Skeletal muscle tissue (tissue), 4 donors: ENCODE results near the gene TESK2. TPM values are rescaled to one million over a fixed set of nuclear protein-coding genes. Genes with fewer than 3 reads are reported as not detected.

Source experiments
- H3K27ac ChIP-seq: one replicate; pipeline ENCODE4 v1.7.0; 2013; ENCODE audit warnings: mild to moderate bottlenecking, low read depth, low read length, inconsistent platforms
- H3K27me3 ChIP-seq, 3 donors: one replicate each; pipeline ENCODE4 v1.7.0; 2013; ENCODE audit warnings: low read length in 3 of 3; ENCODE audit not compliant: control insufficient read depth in 3 of 3, insufficient read depth in 3 of 3
- H3K36me3 ChIP-seq, 3 donors: one replicate each; pipeline ENCODE4 v1.7.0; 2013; ENCODE audit warnings: low read length in 3 of 3; ENCODE audit not compliant: control insufficient read depth in 3 of 3, insufficient read depth in 3 of 3
- H3K4me1 ChIP-seq, 3 donors: one replicate each; pipeline ENCODE4 v1.7.0; 2013; ENCODE audit warnings: low read length in 3 of 3, mild to moderate bottlenecking in 3 of 3; ENCODE audit not compliant: control insufficient read depth in 3 of 3, insufficient read depth in 3 of 3
- H3K4me3 ChIP-seq, 3 donors: one replicate each; pipeline ENCODE4 v1.7.0; 2013; ENCODE audit warnings: low read length in 3 of 3
- H3K9ac ChIP-seq, 3 donors: one replicate each; pipeline ENCODE4 v1.7.0; 2013; ENCODE audit warnings: low read length in 3 of 3, mild to moderate bottlenecking in 3 of 3, moderate library complexity in 2 of 3, low read depth in 1 of 3
- H3K9me3 ChIP-seq, 3 donors: one replicate each; pipeline ENCODE4 v1.7.0; 2013; ENCODE audit warnings: low read length in 3 of 3; ENCODE audit not compliant: control insufficient read depth in 3 of 3
- total RNA-seq: library from RNA; depleted of rRNA; stranded (reverse); fragments of >200 nt; gene quantifications from one replicate; pipeline ENCODE4 v1.2.3, GENCODE V29; 2014
- donor health status: Osteomylitis.

Gene TESK2
- total RNA-seq, 1 donor from 2014 or later, result 2.6 TPM

DNA sequence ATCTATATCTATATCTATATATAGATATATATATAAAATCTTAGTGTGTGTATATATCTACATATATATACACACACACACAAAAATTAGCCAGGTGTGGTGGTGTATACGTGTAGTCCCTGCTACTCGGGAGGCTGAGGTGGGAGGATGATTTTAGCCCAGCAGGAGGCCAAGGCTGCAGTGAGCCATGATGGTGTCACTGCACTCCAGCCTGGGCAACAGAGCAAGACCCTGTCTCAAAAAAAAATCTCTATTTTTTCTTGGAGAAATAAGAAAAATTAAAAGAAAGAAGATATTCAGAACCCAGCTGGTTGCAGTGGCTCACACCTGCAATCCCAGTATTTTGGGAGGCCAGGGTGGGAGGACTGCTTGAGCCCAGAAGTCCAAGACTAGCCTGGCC, 85.3 kb downstream of the TESK2 start:
- Histone ChIP-seq H3K27me3 (no peaks in the 10 kb centered on the region), H3K9me3 (no peaks in the 10 kb centered on the region), H3K4me1 (no peaks in the 10 kb centered on the region), H3K27ac (no peak overlapping the region), H3K4me3 (no peak overlapping the region), H3K9ac (no peak overlapping the region), H3K36me3 (no peaks in the 10 kb centered on the region)

DNA sequence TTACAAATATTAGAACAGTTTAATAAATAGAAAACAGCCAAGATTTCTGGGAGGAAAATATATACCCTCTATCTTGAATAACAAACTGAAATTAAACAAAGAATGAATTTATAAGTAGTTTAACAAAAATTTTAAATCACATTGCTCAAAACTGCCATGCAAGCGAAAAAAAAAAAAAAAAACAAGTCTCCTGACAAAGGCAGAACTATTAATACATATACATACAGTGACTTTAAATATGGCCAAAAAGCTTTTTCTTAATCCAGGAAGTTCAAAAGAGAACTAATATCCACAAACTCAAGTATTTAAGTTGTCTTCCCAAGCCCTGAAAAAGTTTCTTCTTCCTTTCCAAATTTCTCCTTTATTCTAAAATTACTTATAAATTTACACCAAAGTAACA, 87.2 kb downstream of the TESK2 start:
- Histone ChIP-seq H3K27ac (peak overlapping the region; percentile 34), H3K9ac (no peak overlapping the region), H3K9me3 (no peaks in the 10 kb centered on the region), H3K4me1 (no peaks in the 10 kb centered on the region), H3K27me3 (no peaks in the 10 kb centered on the region), H3K36me3 (no peaks in the 10 kb centered on the region), H3K4me3 (no peak overlapping the region)

DNA sequence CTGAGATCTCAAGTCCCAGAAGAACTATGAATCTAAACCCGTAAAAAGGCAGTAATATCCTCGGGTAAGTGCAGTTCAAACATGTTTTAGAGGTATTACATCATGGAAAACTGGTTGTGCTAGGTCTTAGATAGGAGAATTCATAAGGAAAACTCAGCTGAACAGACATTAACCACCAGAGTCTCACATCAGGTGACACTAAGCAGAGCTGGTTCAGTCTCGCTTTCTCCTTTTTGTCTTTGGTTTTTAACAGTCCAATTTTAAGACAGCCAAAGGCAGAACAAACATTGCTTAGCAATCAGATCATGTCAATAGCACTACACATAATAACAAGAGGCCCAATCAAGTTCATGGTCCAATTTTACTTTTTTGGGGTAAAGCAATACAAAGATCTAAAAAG, 87.7 kb downstream of the TESK2 start:
- H3K4me3 ChIP-seq, result no peak overlapping the region
- H3K9me3 ChIP-seq, result no peaks in the 10 kb centered on the region
- no peaks in the 10 kb centered on the region for H3K27me3 ChIP-seq
- H3K27ac ChIP-seq, result peak overlapping the region; percentile 34
- H3K36me3 ChIP-seq, result no peaks in the 10 kb centered on the region
- no peak overlapping the region for H3K9ac ChIP-seq
- no peaks in the 10 kb centered on the region for H3K4me1 ChIP-seq

DNA sequence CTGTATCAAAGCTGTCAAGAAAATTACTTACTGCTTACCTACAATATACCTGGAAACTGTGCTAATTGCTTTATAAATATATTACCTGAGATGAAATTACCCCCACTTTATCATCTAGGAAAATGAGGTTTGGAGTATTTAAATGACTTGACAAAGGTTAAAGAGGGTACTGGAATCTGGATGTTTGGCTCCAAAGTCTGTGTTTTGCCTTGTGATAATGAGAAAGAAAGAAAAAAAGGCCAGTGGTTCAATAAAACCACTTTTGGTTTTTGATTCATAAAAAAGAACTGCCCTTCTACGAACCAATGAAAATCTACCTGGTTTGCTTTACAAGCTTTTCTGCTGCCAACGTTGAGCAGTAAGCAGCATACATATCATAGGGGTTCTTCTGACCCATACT, 89.4 kb downstream of the TESK2 start:
- Histone ChIP-seq H3K9ac (no peak overlapping the region), H3K4me1 (no peaks in the 10 kb centered on the region), H3K4me3 (no peak overlapping the region), H3K36me3 (no peaks in the 10 kb centered on the region), H3K27me3 (no peaks in the 10 kb centered on the region), H3K27ac (no peak overlapping the region), H3K9me3 (no peaks in the 10 kb centered on the region)

DNA sequence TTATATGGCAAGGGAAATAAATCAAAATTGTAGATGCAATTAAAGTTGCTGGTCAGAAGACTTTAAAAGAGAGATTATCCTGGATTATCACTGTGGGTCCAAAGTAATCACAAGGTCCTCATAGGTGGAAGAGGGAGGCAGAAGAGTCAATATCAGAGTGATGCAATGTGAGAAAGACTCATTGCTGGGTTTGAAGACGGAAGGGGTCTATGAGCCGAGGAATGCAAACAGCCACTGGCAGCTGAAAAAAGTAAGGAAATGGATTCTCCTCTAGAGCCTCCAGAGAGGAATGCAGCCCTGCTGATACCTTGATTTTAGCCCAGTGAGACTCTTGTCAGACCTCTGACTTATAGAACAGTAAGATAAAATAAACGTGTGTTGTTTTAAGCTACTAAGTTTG, 90.9 kb downstream of the TESK2 start:
- H3K36me3 ChIP-seq, result no peaks in the 10 kb centered on the region
- no peak overlapping the region for H3K9ac ChIP-seq
- H3K9me3 ChIP-seq, result no peaks in the 10 kb centered on the region
- H3K27ac ChIP-seq, result no peak overlapping the region
- H3K27me3 ChIP-seq, result no peaks in the 10 kb centered on the region
- H3K4me3 ChIP-seq, result no peak overlapping the region
- H3K4me1 ChIP-seq, result no peaks in the 10 kb centered on the region

DNA sequence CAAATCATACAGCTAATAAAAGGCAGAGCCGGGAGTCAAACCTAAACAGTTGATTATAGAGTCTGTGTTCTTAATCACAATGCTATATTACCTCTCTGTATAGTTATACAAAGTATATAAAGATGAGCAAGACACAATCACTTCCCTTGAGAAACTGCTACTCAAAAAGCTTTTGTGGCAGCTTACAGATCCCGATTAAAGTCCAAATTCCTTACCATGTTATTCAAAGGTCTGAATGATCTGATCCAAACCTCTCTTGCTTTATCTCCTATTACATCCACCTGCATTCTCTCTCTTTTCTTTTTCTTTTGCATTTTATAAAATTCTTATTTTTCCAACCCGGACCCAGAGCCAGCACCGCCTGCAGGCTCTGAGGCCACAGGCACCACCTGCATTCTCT, 93.7 kb downstream of the TESK2 start:
- Histone ChIP-seq H3K36me3 (no peaks in the 10 kb centered on the region), H3K9ac (no peak overlapping the region), H3K9me3 (no peaks in the 10 kb centered on the region), H3K4me1 (peaks cover 6 to 8% (median 6%) of the 10 kb centered on the region in 3 donors), H3K4me3 (no peak overlapping the region), H3K27ac (no peak overlapping the region), H3K27me3 (no peaks in the 10 kb centered on the region)

DNA sequence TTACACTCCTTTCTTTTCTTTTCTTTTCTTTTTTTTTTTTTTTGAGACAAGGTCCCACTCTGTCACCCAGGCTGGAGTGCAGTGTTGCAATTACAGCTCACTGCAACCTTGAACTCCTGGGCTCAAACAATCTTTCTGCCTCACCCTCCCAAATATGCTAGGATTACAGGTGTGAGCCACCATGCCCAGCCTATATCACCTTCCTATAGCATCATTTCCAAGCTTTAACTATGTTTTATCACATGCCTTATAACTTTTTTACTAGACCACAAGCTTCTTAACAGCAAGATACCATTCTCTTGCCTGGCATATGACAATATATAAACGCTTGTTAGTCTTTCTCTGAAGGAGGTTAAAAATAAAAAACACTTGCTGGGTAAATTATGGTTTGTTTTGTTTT, 95.4 kb downstream of the TESK2 start:
- no peak overlapping the region for H3K4me3 ChIP-seq
- H3K4me1 ChIP-seq, result peaks cover 6 to 8% (median 6%) of the 10 kb centered on the region in 3 donors
- H3K27ac ChIP-seq, result no peak overlapping the region
- H3K9me3 ChIP-seq, result no peaks in the 10 kb centered on the region
- H3K27me3 ChIP-seq, result no peaks in the 10 kb centered on the region
- H3K36me3 ChIP-seq, result no peaks in the 10 kb centered on the region
- H3K9ac ChIP-seq, result no peak overlapping the region

DNA sequence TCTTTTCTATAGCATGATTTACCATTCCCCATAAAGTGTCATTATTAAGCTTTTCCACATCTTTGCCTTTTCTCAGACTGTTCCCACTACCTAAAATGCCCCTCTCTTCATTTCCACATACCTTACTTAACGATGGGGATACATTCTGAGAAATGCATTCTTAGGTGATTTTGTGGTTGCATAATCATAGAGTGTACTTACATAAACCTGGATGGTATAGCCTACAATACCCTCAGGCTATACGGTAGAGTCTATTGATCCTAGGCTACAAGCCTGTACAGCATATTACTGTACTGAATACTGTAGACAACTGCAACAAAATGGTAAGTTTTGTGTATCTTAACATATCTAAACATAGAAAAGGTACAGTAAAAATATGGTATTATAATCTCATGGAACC, 95.9 kb downstream of the TESK2 start:
- peaks cover 6 to 8% (median 6%) of the 10 kb centered on the region in 3 donors for H3K4me1 ChIP-seq
- H3K27me3 ChIP-seq, result no peaks in the 10 kb centered on the region
- H3K4me3 ChIP-seq, result no peak overlapping the region
- H3K36me3 ChIP-seq, result no peaks in the 10 kb centered on the region
- H3K27ac ChIP-seq, result no peak overlapping the region
- H3K9me3 ChIP-seq, result no peaks in the 10 kb centered on the region
- H3K9ac ChIP-seq, result no peak overlapping the region

DNA sequence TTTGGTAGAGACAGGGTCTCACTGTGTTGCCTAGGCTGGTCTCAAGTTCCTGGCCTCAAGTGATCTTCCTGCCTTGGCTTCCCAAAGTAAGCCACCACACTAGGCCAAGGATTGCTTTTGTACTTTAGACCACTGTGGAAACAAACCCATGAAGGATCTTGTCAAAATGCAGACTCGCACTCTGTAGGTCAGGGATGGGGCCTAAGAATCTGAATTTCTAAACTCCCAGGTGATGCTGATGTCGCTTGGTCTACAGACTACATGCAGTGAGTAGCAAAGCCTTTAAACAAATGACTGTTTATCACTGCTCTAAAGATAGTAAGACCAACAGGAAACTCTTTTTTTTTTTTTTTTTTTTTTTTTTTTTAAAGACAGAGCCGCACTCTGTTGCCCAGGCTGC, 96.6 kb downstream of the TESK2 start:
- H3K27ac ChIP-seq, result peak overlapping the region; percentile 60
- H3K9ac ChIP-seq, result no peak overlapping the region
- H3K27me3 ChIP-seq, result no peaks in the 10 kb centered on the region
- no peaks in the 10 kb centered on the region for H3K9me3 ChIP-seq
- no peaks in the 10 kb centered on the region for H3K36me3 ChIP-seq
- H3K4me3 ChIP-seq, result no peak overlapping the region
- H3K4me1 ChIP-seq, result peaks cover 6 to 8% (median 6%) of the 10 kb centered on the region in 3 donors

DNA sequence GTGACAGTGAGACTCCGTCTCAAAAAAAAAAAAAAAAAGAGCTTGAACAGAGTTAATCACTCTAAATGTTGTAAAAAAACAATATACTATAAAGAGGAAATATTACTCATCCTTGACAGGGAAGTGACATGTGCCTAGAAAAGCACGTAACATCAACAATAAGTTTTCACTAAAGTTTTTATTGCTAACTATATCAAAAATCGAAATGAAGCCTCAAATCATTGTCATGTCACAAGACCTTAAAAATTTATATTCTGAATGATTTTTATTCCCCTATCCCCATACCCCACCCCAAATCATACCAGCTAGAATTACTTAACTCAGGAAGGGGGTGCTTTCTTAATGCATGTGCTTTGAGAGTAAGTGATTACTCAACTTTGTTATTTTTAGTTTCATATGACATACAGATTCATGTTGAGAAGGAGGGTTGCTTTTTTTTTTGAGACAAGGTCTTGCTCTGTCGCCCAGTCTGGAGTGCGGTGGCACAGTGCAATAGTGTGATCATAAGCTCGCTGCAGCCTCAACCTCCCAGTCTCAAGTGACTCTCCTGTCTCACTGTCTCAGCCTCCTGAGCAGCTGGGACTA, 97.2 kb downstream of the TESK2 start:
- H3K36me3 ChIP-seq, result no peaks in the 10 kb centered on the region
- peaks cover 6 to 8% (median 6%) of the 10 kb centered on the region in 3 donors for H3K4me1 ChIP-seq
- H3K9me3 ChIP-seq, result no peaks in the 10 kb centered on the region
- H3K4me3 ChIP-seq, result no peak overlapping the region
- H3K27ac ChIP-seq, result peak overlapping the region; percentile 60
- no peaks in the 10 kb centered on the region for H3K27me3 ChIP-seq
- no peak overlapping the region for H3K9ac ChIP-seq

DNA sequence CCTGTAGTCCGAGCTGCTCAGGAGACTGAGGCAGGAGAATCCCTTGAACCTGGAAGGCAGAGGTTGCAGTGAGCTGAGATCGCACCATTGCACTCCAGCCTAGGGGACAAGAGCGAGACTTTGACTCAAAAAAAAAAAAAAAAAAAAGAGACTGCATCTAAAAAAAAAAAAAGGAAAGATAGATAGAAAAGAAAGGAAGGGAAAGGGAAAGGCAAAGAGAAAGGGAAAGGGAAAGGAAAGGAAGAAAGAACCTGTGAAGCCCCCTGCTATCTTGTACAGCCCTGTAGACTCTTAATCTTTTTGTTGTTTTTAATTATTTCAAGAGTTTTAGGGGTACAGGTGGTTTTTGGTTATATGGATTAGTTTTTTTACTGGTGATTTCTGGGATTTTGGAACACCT, 104.7 kb downstream of the TESK2 start:
- no peaks in the 10 kb centered on the region for H3K9me3 ChIP-seq
- H3K4me3 ChIP-seq, result no peak overlapping the region

More for the DNA sequence above, 104.7 kb downstream of the TESK2 start:
- no peaks in the 10 kb centered on the region for H3K36me3 ChIP-seq
- H3K27me3 ChIP-seq, result no peaks in the 10 kb centered on the region
- no peak overlapping the region for H3K9ac ChIP-seq
- no peak overlapping the region for H3K27ac ChIP-seq
- no peaks in the 10 kb centered on the region for H3K4me1 ChIP-seq
